Neutrophil (primary cell): ENCODE measurements around the gene PPM1F.

Source experiments
- H3K27ac ChIP-seq: fragments of 200-600 bp; sonication (generic); 2 replicates; pipeline ENCODE4 v1.5.1; 2016; ENCODE audit warnings: mild to moderate bottlenecking, moderate library complexity
- H3K27me3 ChIP-seq: fragments of 200-600 bp; sonication (generic); 2 replicates; pipeline ENCODE4 v1.6.0; 2016; ENCODE audit warnings: mild to moderate bottlenecking
- H3K36me3 ChIP-seq: fragments of 200-600 bp; sonication (generic); 2 replicates; pipeline ENCODE4 v1.5.1; 2017
- H3K4me1 ChIP-seq, 2 experiments: fragments of 200-600 bp in 1 of 2; sonication (generic) in 1 of 2; 1 replicate in 1 of 2; 2 replicates in 1 of 2; pipeline versions ENCODE4 v1.5.1 to v1.6.1; 2013 to 2016; ENCODE audit warnings: low read depth in 1 of 2, low read length in 1 of 2, mild to moderate bottlenecking in 1 of 2, moderate library complexity in 1 of 2; ENCODE audit not compliant: control insufficient read depth in 1 of 2, insufficient read depth in 1 of 2
- H3K4me3 ChIP-seq, 2 experiments: fragments of 200-600 bp in 1 of 2; sonication (generic) in 1 of 2; 1 replicate in 1 of 2; 2 replicates in 1 of 2; pipeline ENCODE4 v1.5.1; 2013 to 2016; ENCODE audit warnings: low read depth in 1 of 2, low read length in 1 of 2, mild to moderate bottlenecking in 1 of 2, moderate library complexity in 1 of 2
- H3K9me3 ChIP-seq: fragments of 200-600 bp; sonication (generic); 2 replicates; pipeline ENCODE4 v1.5.1; 2016
- CTCF ChIP-seq: fragments of 200-600 bp; sonication (generic); IDR thresholded peaks from 2 replicates; pipeline ENCODE4 v1.5.1; 2016; ENCODE audit warnings: antibody characterized with exemption

PPM1F gene

GRCh38 chr22:21952586-21953571 lies at the start of gene PPM1F:
PPM1F (minus strand) TSS chr22:21952848; CDS start chr22:21946048, 6,800 bp downstream.
- no peaks in the 10 kb centered on the region for H3K9me3 ChIP-seq
- H3K27me3 ChIP-seq = no peaks in the 10 kb centered on the region
- peak within 1 kb of the TSS; percentile 87 to 93 for H3K4me3 ChIP-seq
- peak; percentile 94 for TF ChIP-seq CTCF
- peaks cover 45 to 47% of the 10 kb centered on the region in 2 experiments for H3K4me1 ChIP-seq
- peak within 1 kb of the TSS; percentile 94 for H3K27ac ChIP-seq
- H3K36me3 ChIP-seq = peaks cover 3% of the 10 kb centered on the region

- Histone ChIP-seq H3K27ac (no peak overlapping the region), H3K9me3 (no peaks in the 10 kb centered on the region), H3K27me3 (peaks cover 5% of the 10 kb centered on the region), H3K4me3 (no peak overlapping the region), H3K36me3 (no peaks in the 10 kb centered on the region), H3K4me1 (no peaks in the 10 kb centered on the region)
- TF ChIP-seq CTCF = no peak
These were observed 49.2 kb upstream of the PPM1F start for GRCh38 chr22:22001664-22002525.

- Histone ChIP-seq H3K27ac (no peak overlapping the region), H3K4me3 (no peak overlapping the region), H3K9me3 (no peaks in the 10 kb centered on the region), H3K27me3 (peaks cover 5% of the 10 kb centered on the region), H3K4me1 (no peaks in the 10 kb centered on the region), H3K36me3 (no peaks in the 10 kb centered on the region)
- no peak for TF ChIP-seq CTCF
These were observed 46.1 kb upstream of the PPM1F start for GRCh38 chr22:21998595-21999247.

GRCh38 chr22:21996175-21996720 lies 43.6 kb upstream of the PPM1F start:
- Histone ChIP-seq H3K27me3 (peaks cover 1% of the 10 kb centered on the region), H3K9me3 (no peaks in the 10 kb centered on the region), H3K4me3 (no peak overlapping the region), H3K4me1 (no peaks in the 10 kb centered on the region), H3K27ac (no peak overlapping the region), H3K36me3 (no peaks in the 10 kb centered on the region)
- no peak for TF ChIP-seq CTCF

GRCh38 chr22:21995660-21996059 lies 43.0 kb upstream of the PPM1F start:
- Histone ChIP-seq H3K27ac (no peak overlapping the region), H3K4me3 (no peak overlapping the region), H3K4me1 (no peaks in the 10 kb centered on the region), H3K9me3 (no peaks in the 10 kb centered on the region), H3K27me3 (no peaks in the 10 kb centered on the region), H3K36me3 (no peaks in the 10 kb centered on the region)
- TF ChIP-seq CTCF = no peak
